Measurements from ENCODE around the gene FEZ2. TPM values are rescaled to one million over a fixed set of nuclear protein-coding genes. Genes with fewer than 3 reads are reported as not detected.

FEZ2 gene
- total RNA-seq, 3 donors from 2014 or later: 48.5 to 63.8 (median 49.0) TPM

GRCh38 chr2:36587556-36587955, 10.4 kb downstream of the FEZ2 start:
- Histone ChIP-seq H3K4me3 (no peak overlapping the region), H3K27ac (no peak overlapping the region), H3K27me3 (no peaks in the 10 kb centered on the region), H3K36me3 (no peaks in the 10 kb centered on the region), H3K9me3 (no peaks in the 10 kb centered on the region), H3K4me1 (no peaks in the 10 kb centered on the region)
- TF ChIP-seq POLR2A (IDR thresholded peaks at IDR 0.05): no peak
- no peak for TF ChIP-seq CTCF (IDR thresholded peaks at IDR 0.05)
- TF ChIP-seq POLR2AphosphoS5 (IDR thresholded peaks at IDR 0.05): no peak
- no peak for DNase-seq (ENCODE audit: low spot score in 2 of 2)
- intact Hi-C loops (cut with DNase I; ENCODE audit: low total_unique reads): no loop called here

- no peaks in the 10 kb centered on the region for H3K4me1 ChIP-seq
- H3K36me3 ChIP-seq: no peaks in the 10 kb centered on the region
- intact Hi-C loops (cut with DNase I; ENCODE audit: low total_unique reads): no loop called here
- no peaks in the 10 kb centered on the region for H3K27me3 ChIP-seq
- no peak for DNase-seq (ENCODE audit: low spot score in 2 of 2)
- H3K9me3 ChIP-seq: no peaks in the 10 kb centered on the region
- no peak overlapping the region for H3K27ac ChIP-seq
- H3K4me3 ChIP-seq: no peak overlapping the region
- no peak for TF ChIP-seq POLR2A (IDR thresholded peaks at IDR 0.05)
These were observed 10.9 kb downstream of the FEZ2 start for GRCh38 chr2:36587101-36587500.

GRCh38 chr2:36586672-36587071, 11.3 kb downstream of the FEZ2 start:
- no peaks in the 10 kb centered on the region for H3K4me1 ChIP-seq
- no peaks in the 10 kb centered on the region for H3K9me3 ChIP-seq
- H3K36me3 ChIP-seq: no peaks in the 10 kb centered on the region
- TF ChIP-seq POLR2AphosphoS5 (IDR thresholded peaks at IDR 0.05) (no peak), CTCF (IDR thresholded peaks at IDR 0.05) (no peak), POLR2A (IDR thresholded peaks at IDR 0.05) (no peak)
- H3K27me3 ChIP-seq: no peaks in the 10 kb centered on the region
- no peak overlapping the region for H3K4me3 ChIP-seq
- intact Hi-C loops (cut with DNase I; ENCODE audit: low total_unique reads): no loop called here
- no peak overlapping the region for H3K27ac ChIP-seq
- DNase-seq (ENCODE audit: low spot score in 2 of 2): no peak

GRCh38 chr2:36584148-36584794, 13.7 kb downstream of the FEZ2 start:
- Histone ChIP-seq H3K36me3 (no peaks in the 10 kb centered on the region), H3K27ac (no peak overlapping the region), H3K4me1 (no peaks in the 10 kb centered on the region), H3K4me3 (no peak overlapping the region), H3K9me3 (no peaks in the 10 kb centered on the region), H3K27me3 (no peaks in the 10 kb centered on the region)
- intact Hi-C loops (cut with DNase I; ENCODE audit: low total_unique reads): no loop called here
- TF ChIP-seq CTCF (IDR thresholded peaks at IDR 0.05) (no peak), POLR2AphosphoS5 (IDR thresholded peaks at IDR 0.05) (no peak), POLR2A (IDR thresholded peaks at IDR 0.05) (no peak)
- DNase-seq (ENCODE audit: low spot score in 2 of 2): no peak

GRCh38 chr2:36582951-36583350, 15.0 kb downstream of the FEZ2 start:
- Histone ChIP-seq H3K4me1 (no peaks in the 10 kb centered on the region), H3K9me3 (no peaks in the 10 kb centered on the region), H3K4me3 (no peak overlapping the region), H3K27me3 (no peaks in the 10 kb centered on the region), H3K27ac (no peak overlapping the region), H3K36me3 (no peaks in the 10 kb centered on the region)
- TF ChIP-seq POLR2A (IDR thresholded peaks at IDR 0.05): no peak
- TF ChIP-seq CTCF (IDR thresholded peaks at IDR 0.05): no peak
- TF ChIP-seq POLR2AphosphoS5 (IDR thresholded peaks at IDR 0.05): no peak
- intact Hi-C loops (cut with DNase I; ENCODE audit: low total_unique reads): no loop called here
- DNase-seq (ENCODE audit: low spot score in 2 of 2): no peak

- Histone ChIP-seq H3K27ac (no peak overlapping the region), H3K27me3 (no peaks in the 10 kb centered on the region), H3K4me1 (no peaks in the 10 kb centered on the region), H3K36me3 (no peaks in the 10 kb centered on the region), H3K9me3 (no peaks in the 10 kb centered on the region), H3K4me3 (no peak overlapping the region)
- TF ChIP-seq POLR2AphosphoS5 (IDR thresholded peaks at IDR 0.05) (no peak), POLR2A (IDR thresholded peaks at IDR 0.05) (no peak), CTCF (IDR thresholded peaks at IDR 0.05) (no peak)
- intact Hi-C loops (cut with DNase I; ENCODE audit: low total_unique reads): no loop called here
- no peak for DNase-seq (ENCODE audit: low spot score in 2 of 2)
These were observed 15.4 kb downstream of the FEZ2 start for GRCh38 chr2:36582538-36582937.
